NOMO-1 treated with DMSO at 0.1 percent for 48 hours (cell line): ENCODE measurements around the gene UNC5C.

Experiments
- DNase-seq: peaks from one replicate; lab custom pipeline; 2025; ENCODE audit not compliant: unreplicated experiment; lab: John Stamatoyannopoulos, UW

UNC5C gene

DNA sequence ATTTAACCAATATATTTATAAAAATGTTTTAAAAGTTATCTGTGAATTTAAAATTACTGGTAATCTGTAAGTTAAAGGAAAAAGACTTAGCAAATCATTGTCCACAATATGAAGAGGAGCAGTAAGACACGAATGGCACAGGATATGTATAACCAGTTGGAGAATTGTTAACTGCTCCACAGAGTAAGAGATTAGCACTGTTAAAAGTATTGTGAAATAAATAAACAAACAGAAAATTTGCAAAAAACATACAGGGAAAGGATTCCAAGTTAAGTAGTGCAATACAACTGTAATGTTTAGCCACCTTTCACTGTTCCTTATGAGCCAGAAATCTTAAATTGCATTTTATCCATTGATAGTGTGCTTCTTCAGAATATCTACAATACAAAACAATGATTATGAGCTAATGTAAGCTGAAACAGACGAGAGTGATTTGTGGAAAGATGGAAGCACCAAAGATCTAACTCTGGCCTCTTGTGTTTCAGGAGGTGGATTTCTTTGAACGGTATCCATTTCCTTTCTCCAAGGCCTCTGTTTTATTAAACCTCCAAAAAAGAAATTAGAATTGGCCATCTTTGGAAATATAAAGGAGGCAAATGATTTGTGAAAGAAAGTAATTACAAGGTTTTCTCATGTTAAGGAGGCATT is 188.4 kb downstream of the UNC5C start:
- DNase-seq, result no peak

DNA sequence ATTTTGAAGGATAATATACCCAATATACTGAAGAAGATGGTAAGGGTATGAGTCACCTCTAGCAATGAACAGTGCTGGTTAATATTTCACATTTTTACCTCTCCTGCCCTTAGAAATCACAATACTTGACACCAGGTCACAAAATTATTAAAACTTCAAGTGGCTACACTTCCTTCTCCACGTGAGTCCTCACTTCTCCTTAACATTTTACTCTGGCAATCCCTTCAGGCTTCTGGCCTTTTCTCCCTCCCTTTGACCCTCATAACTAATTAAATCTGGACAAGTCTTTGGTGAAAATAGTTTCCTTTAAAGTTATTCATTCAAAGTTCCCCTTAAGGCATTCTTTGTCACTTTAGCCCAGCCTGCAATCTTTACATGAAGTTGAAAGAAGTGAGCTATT is 190.4 kb downstream of the UNC5C start:
- no peak for DNase-seq

DNA sequence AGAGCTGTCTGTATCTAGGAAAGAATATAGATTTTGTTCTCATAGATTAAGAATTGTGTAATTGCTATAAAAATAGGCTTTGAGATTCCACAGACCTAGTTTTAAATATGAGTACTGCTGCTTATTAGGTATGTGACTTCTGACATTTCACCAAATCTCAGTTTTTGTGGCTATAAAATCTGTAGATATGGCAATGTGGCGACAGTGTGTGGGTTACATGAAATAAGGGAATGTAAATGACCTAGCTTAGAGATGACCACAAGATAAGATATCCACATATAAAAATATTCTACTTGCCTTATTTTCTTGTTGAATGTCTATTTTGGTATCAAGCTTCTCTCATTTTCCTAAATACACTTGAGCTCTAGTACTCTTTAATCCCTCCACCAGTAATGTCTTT is 193.8 kb downstream of the UNC5C start:
- DNase-seq, result no peak

DNA sequence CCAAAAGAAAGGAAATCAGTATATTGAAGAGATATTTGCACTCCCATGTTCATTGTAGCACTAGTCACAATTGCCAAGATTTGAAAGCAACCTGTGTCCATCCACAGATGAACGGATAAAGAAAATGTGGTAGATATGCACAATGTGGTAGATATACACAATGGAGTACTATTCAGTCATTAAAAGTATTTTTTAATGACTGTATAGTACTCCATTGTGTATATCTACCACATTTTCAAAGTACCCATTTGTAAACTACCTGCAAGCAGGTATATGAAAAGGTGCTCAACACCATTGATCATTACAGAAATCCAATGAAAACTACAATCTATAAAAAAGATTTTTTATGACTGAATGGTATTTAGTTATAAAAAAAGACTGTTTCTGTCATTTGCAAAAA is 200.4 kb downstream of the UNC5C start:
- no peak for DNase-seq

DNA sequence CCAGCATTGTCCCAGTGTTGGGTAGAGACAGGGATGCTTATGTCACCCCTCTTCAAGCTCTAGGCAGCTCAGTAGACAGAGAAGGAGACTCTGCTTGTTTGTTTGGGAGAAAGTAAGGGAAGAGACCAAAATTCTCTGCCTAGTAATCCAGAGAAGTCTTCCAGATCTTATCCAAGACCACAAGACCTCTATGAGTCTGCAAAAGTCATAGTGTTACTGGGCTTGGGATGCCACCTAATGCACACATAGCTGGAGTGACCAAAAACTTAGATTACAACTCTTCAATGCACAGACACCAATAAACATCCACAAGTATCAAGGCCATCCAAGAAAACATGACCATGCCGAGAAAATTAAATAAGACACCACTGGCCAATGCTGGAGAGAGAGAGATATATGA is 205.5 kb downstream of the UNC5C start:
- DNase-seq, result no peak

DNA sequence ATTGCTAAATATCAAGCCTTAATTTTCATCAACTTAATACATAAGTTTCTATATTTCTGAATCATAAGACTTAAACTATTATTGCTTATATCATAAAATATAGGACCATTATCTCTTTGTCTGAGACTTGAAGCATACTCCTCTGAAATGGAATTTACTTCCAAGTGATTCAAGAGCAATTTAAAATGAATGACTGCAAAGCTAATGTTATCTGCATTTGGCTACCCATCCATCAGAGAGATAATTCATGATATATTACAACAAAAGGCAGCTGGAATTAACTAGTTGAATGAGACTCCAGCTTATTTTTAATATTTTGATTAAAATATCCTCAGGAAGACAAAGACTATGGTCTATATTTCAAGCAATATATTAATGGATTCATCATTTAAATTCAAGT is 208.6 kb downstream of the UNC5C start:
- DNase-seq, result no peak

DNA sequence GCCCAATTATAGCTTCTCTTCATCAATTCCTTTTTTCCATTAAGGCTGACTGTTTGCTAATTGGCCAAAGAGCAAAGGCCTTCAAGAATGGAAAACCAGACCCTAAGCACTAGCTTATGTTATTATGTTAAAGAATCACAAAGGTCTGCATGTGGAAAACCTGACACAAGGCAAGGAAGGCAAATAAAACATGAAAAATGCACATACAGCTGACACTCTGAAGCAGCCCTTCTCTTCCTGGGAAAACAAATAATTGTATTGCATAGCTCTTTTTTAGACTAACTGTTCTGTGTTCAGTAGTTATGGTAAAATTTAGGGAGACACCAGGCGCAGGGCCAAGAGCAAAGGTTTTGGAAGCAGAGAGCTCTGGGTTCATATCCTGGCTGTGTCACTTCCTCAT is 223.1 kb downstream of the UNC5C start:
- no peak for DNase-seq

DNA sequence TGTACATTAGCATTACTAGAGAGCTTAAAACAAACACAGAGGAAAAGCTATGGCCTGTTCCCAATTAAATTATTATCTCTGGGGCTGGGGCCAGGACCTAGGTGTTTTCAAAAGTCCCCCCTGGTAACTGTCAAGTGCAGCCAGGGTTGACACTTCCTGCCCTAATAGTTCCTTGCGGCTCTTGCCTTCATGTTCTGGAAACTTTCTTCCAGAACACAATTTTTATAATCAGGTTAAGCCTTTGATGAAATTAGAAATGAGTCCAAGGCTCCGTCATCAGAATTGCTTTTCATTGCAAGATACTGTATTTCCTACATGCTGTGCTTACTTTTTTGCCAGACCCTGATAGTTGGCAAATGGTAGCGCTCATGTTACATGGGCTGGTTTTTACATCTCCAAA is 229.6 kb downstream of the UNC5C start:
- no peak for DNase-seq

DNA sequence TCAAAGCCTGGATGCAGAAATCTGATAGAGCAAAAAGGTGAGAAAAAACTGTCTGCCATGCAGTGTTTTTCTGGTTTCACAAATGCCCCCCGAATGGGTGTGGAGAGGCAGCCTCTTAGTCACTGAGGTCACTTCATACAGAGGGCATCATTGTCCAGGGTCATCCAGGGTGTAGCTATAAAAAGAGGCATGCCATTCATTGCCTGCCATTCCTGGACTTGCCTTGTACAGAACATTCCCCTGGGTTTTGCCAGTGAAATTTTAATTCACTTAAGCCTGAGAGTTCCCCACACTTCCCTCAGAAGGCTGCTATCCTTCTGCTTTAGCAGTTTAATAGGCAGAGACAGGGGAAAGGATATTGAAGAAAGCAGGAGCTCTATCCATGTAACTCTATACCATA is 230.3 kb downstream of the UNC5C start:
- DNase-seq, result no peak

DNA sequence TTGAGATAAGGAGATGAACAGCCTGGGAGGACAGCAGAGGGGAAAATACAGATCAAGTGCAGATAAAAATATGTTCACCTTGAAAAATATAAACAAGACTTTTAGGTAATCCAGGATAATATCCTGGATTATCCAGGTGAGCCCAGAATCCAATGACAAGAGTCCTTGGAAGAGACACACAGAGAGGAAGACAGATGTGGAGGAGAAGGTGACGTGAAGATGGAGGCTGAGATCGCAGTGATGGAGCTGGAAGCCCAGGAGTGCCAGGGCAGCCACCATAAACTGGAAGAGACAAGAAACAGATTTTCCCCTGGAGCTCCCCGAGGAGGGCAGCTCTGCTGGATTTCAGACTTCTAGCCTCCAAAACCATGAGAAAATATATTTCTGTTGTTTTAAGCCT is 230.7 kb downstream of the UNC5C start:
- no peak for DNase-seq

DNA sequence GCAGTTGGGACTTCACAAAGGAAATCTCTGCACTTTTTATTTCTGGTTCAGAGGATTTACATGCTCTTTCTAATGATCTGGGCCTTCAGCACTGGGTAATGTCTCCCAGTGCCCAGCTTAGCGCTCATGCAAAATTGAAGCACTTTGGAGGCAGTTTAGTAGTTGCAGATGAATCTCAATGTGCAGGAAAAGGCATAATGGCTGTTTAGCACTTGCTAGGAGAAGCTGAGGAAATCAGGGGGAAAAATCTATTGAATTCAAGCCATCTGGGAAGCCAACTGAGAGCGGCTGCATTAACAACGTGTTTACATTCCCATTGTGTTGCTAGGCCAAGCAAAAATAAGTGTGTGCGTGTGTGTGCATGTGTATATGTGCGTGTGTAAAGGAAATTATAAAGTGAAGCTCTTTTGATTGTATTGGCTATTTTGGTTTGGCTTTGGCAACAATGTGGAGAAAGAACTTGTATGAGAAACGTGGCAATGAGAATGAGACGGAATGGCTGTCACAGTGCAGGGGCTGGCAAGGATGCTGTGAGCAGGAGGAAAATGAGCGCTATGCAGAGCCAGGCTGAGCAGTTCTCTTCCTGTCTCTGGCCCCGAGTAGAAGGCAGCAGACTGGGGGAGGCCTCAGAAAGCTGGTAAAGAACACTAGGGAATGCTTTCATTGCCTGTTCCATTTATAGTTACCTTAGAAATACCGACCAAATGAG is 231.5 kb downstream of the UNC5C start:
- DNase-seq, result no peak

DNA sequence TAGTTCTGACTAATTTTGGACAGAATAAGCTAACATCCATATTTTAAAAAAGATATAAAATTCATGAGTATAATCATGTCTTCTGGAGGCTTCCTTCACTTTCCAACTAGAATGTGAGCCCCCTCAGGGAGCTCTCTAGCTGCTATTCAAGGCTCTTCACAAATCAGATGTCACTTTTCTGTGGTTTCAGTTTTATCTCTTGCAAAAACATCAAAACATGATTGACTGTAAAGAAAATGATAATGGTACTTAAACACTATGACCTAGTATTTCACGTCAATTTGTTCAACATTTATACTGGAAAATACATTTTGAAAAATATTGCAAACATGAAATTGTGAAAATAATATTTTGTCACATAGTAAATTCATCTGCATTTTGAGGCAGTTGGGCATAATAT is 234.2 kb downstream of the UNC5C start:
- no peak for DNase-seq

DNA sequence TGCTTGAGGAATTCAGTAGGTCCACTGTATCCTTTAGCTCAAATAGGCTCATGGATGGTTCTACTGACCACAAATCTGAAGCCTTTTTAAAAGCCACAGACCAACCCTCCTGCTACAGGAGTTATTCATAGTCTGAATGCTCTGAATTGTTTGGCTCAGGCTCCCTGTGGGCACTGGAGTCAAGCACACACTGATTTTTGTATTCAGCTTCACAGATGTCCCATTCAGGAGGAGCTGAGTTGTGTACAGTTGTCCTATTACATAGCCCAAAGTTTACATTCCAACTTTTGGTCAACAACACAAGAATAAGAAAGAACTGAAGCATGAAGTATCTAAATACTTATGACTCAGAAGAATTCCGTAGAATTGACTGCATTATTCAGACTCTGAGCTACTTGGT is 243.9 kb downstream of the UNC5C start:
- no peak for DNase-seq

DNA sequence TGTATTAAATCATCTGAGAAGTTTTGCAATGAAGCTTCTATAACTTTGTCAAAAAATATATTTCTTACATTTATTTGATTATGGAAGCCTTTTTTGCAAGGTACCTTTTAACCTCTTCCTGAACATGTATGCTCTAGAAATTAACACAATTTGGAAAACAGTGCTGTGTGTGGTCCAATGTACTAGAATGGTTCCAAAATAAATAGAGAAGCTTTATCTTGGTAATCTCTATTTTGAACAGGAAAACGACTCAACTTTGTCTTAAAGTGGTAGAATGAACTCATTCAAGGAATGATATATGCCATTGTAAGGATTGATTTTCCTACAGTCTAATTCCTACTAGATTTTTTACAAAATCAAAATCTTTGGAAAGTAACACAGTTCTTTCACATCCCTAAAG is 248.5 kb downstream of the UNC5C start:
- DNase-seq, result no peak

DNA sequence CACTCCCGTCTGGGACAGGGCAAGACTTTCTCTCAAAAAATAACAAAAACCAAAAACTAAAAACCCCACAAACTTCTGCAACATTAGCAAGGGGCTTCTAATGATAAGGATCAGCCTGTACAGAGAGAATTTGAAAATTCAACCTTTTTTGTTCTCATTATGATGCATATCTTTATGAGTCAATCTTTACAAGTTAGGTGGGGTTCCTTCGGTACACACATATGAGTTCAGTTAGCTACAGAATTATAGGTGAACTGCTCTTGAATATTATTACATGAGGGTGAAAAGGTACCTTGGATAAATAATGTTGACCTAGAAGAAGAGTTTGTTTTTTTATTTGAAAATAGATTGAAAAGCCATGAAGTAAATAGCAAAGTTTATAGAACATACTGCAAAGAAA is 252.7 kb downstream of the UNC5C start:
- no peak for DNase-seq

DNA sequence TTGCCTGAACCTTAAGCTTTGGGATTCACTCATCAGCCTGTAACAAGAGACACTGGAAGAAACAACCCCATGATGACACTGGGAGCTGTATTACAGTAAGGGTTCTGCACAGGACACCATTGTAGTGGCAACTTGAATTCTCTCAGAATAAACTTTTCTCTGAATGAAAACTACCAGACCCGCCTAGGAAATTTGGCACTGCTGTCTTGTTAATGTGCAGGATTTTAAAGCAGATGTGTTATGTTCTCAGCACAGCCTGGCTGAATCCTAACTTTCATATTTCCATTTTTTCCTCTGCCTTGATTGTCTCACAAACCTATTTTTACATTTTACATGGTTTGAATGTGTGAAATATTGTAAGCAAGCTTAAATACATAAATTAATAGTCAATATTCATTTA is 253.6 kb downstream of the UNC5C start:
- DNase-seq, result no peak

DNA sequence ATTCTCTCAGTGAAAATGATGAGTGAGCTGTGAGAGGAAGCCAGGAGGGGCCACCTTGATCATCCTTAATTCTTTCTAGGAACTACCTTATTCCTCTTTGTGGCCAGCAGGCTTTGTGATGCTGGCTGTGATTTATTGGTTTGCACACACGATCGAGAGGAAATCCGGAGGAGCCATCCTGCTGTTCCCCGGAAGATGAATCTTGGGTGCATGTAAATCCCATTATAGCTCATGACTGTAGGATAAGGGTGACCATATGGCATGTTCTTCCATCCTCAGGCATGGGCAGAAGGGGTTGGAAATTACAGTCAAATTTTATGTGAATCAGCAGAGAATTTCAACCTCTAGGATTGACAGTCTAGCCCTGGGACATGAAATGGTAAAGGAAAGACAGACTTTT is 254.5 kb downstream of the UNC5C start:
- DNase-seq, result no peak

DNA sequence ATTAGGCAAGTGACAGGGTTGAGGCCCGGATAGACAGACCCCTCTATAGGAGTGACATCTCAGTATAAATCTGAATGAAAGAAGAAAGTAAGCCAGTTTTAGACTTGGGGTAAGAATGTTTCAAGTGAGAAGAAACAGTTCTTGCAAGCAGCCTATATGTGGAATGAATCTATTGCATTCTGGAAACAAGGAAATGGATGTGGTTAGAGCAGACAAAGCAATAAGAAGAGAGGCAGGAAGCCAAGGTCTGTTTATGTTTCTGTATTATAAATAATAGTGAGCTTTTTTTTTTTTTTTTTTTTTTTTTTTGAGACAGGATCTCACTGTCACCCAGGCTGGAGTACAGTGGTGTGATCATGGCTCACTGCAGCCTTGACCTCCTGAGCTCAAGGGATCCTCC is 255.8 kb downstream of the UNC5C start:
- no peak for DNase-seq

DNA sequence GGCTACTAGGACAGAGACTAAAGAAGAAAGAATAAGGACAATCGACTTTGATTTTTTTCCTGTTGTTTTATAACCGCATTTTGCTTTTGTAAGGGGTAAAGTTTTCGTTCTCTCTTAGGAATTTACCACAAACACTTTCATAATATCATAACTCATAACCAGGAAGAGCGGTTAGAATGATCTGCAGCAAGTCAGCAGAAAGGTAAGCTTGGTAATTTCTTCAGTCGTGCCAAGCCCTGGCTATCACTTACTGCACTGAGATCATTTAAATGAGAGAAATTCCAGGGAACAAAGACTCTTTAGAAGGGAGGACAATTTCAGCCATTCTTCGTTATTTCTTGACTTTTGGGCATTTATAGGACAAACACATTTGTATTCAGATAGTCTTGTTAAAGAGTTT is 258.1 kb downstream of the UNC5C start:
- DNase-seq, result peak; percentile 65

DNA sequence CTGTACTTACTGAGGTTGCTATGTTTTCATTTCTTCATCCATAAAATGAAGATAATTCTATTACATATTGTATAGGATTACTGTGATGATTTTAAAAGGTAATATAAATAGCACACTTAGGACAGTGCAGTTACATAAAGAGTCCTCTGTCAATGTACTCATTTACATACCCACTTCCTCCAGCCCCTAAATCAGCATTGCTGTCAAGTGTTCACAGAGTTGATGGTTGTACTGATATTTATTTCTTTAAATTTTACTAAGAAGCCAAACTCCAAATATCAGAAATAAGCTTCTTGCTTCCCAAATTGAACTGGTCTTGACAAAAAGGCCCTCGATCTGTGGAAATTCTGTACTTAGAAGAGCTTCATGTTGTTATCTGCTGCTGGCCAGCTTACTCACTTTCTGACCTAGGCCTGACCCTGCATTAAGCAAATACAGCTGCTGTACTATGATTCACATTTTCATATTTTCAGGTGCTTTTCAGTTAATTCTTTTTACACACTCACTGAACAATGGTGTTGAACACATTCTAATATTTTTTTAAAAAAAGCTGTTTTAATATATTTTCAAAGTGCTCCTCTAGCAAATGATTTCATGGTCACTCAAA is 259.6 kb downstream of the UNC5C start:
- peak; percentile 26 for DNase-seq

DNA sequence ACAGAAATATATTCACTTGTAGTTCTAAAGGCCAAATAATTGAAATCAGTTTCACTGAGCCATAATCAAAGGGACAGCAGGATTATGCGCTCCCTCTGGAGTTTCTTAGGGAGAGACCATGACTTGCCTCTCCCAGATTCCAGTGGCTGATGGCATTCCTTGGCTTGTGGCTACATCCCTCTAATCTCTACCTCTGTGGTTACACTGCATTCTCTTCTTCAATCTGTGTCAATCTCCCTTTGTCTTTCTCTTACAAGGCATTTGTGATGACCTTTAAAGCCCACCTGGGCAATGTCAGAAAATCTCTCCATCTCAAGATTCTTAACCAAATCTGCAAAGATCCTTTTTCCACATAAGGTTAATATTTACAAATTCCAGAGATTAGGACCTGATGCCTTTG is 260.2 kb downstream of the UNC5C start:
- no peak for DNase-seq

DNA sequence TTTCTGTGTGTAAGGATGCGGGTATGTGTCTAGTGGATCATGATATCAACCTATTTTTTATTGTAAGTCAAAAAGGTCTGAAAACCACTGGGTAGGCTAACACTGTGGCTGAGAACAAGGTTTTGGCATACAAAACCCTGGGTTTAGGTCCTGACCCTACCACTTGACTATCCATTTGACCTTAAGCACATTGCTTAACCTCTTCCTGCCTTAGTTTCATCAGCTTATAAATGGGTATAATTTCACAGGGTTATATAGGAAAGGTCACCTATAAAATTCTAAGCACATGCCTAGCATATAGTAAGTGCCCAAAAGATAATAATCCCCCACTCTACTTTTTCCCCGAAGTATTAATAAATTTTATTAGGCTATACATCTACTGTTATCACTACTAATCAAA is 263.0 kb downstream of the UNC5C start:
- DNase-seq, result no peak

DNA sequence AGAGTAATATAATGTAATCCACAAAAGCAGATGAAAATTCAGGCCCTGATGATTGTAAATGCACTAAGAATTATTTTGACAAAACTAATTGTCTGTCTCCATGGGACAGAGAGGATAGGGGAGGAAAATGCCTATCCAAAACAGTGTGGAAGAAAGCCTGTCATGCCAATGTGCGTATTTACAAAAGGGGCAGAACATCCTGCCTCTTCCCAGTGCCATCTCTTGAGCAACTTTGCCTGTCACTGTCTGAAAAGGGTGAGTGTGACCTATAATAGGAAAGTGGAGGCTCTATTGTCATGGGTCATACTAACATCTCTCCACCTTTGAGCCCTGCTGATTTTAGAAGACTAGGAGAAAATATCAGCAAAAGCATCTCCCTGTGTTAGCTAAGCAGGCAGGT is 264.1 kb downstream of the UNC5C start:
- DNase-seq, result no peak
